ENCODE measurements around the gene CYTH3.

Gene CYTH3

GRCh38 chr7:6279937-6280336 lies 7.5 kb upstream of the CYTH3 start:
- no peak overlapping the region for H3K4me3 ChIP-seq (ENCODE audit: control insufficient read depth, low read depth, low read length)
- DNase-seq (ENCODE audit: low read depth) = no peak
- TF ChIP-seq CTCF (conservative IDR thresholded peaks at IDR 0.05; ENCODE audit: control insufficient read depth, insufficient read depth, low read depth, low read length) = no peak

- no peak for TF ChIP-seq CTCF (conservative IDR thresholded peaks at IDR 0.05; ENCODE audit: control insufficient read depth, insufficient read depth, low read depth, low read length)
Measured at GRCh38 chr7:6279341-6279740, 6.9 kb upstream of the CYTH3 start.

GRCh38 chr7:6278749-6279310 lies 6.4 kb upstream of the CYTH3 start:
- TF ChIP-seq CTCF (conservative IDR thresholded peaks at IDR 0.05; ENCODE audit: control insufficient read depth, insufficient read depth, low read depth, low read length) = no peak
- no peak for DNase-seq (ENCODE audit: low read depth)
- no peak overlapping the region for H3K4me3 ChIP-seq (ENCODE audit: control insufficient read depth, low read depth, low read length)

More at GRCh38 chr7:6279341-6279740, 6.9 kb upstream of the CYTH3 start:
- no peak for DNase-seq (ENCODE audit: low read depth)
- no peak overlapping the region for H3K4me3 ChIP-seq (ENCODE audit: control insufficient read depth, low read depth, low read length)

GRCh38 chr7:6277476-6277875 lies 5.1 kb upstream of the CYTH3 start:
- no peak for TF ChIP-seq CTCF (conservative IDR thresholded peaks at IDR 0.05; ENCODE audit: control insufficient read depth, insufficient read depth, low read depth, low read length)
- no peak for DNase-seq (ENCODE audit: low read depth)
- H3K4me3 ChIP-seq (ENCODE audit: control insufficient read depth, low read depth, low read length) = no peak overlapping the region

GRCh38 chr7:6276911-6277408 lies 4.5 kb upstream of the CYTH3 start:
- DNase-seq (ENCODE audit: low read depth) = no peak
- TF ChIP-seq CTCF (conservative IDR thresholded peaks at IDR 0.05; ENCODE audit: control insufficient read depth, insufficient read depth, low read depth, low read length) = no peak
- no peak overlapping the region for H3K4me3 ChIP-seq (ENCODE audit: control insufficient read depth, low read depth, low read length)

GRCh38 chr7:6274743-6275142 lies 2.3 kb upstream of the CYTH3 start:
- H3K4me3 ChIP-seq (ENCODE audit: control insufficient read depth, low read depth, low read length) = no peak overlapping the region
- no peak for DNase-seq (ENCODE audit: low read depth)
- TF ChIP-seq CTCF (conservative IDR thresholded peaks at IDR 0.05; ENCODE audit: control insufficient read depth, insufficient read depth, low read depth, low read length) = no peak
